Astrocyte (in vitro differentiated cells and primary cell): ENCODE data around the gene GPRC5A.

Source experiments
- CTCF ChIP-seq: IDR thresholded peaks from 2 replicates; pipeline ENCODE4 v1.5.1; 2011; ENCODE audit warnings: low read depth, mild to moderate bottlenecking, inconsistent platforms, low read length, moderate library complexity; ENCODE audit not compliant: insufficient read depth
- EZH2 ChIP-seq: IDR thresholded peaks from 2 replicates; pipeline ENCODE4 v1.6.1; 2012; ENCODE audit warnings: mild to moderate bottlenecking, low read length, inconsistent platforms; ENCODE audit not compliant: insufficient read depth

GRCh38 chr12:12898136-12898717 lies 6.9 kb downstream of the GPRC5A start:
- TF ChIP-seq CTCF: no peak
- no peak for TF ChIP-seq EZH2
